Neutrophil (primary cell): ENCODE data around the gene SPG7.
A peak's percentile ranks its signal among the peaks of the same experiment; 100 is the strongest.

Experiments
- H3K27ac ChIP-seq: fragments of 200-600 bp; sonication (generic); 2 replicates; pipeline ENCODE4 v1.5.1; 2016; ENCODE audit warnings: mild to moderate bottlenecking, moderate library complexity
- H3K27me3 ChIP-seq: fragments of 200-600 bp; sonication (generic); 2 replicates; pipeline ENCODE4 v1.6.0; 2016; ENCODE audit warnings: mild to moderate bottlenecking
- H3K36me3 ChIP-seq: fragments of 200-600 bp; sonication (generic); 2 replicates; pipeline ENCODE4 v1.5.1; 2017
- H3K4me1 ChIP-seq, 2 experiments: fragments of 200-600 bp in 1 of 2; sonication (generic) in 1 of 2; 1 replicate in 1 of 2; 2 replicates in 1 of 2; pipeline versions ENCODE4 v1.5.1 to v1.6.1; 2013 to 2016; ENCODE audit warnings: low read depth in 1 of 2, low read length in 1 of 2, mild to moderate bottlenecking in 1 of 2, moderate library complexity in 1 of 2; ENCODE audit not compliant: control insufficient read depth in 1 of 2, insufficient read depth in 1 of 2
- H3K4me3 ChIP-seq, 2 experiments: fragments of 200-600 bp in 1 of 2; sonication (generic) in 1 of 2; 1 replicate in 1 of 2; 2 replicates in 1 of 2; pipeline ENCODE4 v1.5.1; 2013 to 2016; ENCODE audit warnings: low read depth in 1 of 2, low read length in 1 of 2, mild to moderate bottlenecking in 1 of 2, moderate library complexity in 1 of 2
- H3K9me3 ChIP-seq: fragments of 200-600 bp; sonication (generic); 2 replicates; pipeline ENCODE4 v1.5.1; 2016
- TF ChIP-seq, protein P1 (sequence below): fragments of 200-600 bp; sonication (generic); IDR thresholded peaks from 2 replicates; pipeline ENCODE4 v1.5.1; 2016; ENCODE audit warnings: antibody characterized with exemption

SPG7 gene

DNA sequence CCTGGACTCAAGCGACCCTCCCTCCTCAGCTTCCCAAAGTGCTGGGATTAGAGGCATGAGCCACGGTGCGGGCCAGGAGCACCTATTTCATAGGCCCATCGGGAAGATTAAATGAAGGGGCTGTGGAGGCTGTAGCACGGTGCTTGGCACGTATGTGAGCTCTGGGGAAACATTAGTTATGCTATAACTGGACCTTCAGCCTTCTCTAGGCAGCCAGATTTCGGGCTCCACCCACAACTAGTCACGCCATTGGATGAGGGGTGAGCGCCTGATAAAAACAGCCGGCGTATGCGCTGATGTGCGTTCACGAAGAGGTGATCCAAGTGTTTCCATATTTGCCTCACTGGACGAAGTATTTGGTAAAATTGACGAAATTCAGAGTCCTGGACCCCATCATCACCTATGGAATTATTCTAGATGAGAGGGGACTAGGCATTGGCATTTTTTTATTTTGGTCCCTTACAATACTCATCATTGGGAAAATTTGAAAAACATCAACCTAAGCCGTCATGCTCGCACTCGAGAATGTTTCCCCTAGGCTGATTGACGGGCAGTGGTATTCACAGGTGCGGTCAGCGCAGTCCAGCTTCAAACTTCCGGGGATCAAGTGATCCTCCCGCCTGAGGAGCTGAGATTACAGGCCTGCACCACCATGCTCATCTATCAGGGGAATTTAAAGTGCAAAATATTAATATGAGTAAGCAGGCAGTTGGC lies 16.1 kb upstream of the SPG7 start:
- Histone ChIP-seq H3K4me1 (peaks cover 35 to 40% of the 10 kb centered on the region in 2 experiments), H3K27ac (peak overlapping the region; percentile 99)
- TF ChIP-seq, protein P1, sequence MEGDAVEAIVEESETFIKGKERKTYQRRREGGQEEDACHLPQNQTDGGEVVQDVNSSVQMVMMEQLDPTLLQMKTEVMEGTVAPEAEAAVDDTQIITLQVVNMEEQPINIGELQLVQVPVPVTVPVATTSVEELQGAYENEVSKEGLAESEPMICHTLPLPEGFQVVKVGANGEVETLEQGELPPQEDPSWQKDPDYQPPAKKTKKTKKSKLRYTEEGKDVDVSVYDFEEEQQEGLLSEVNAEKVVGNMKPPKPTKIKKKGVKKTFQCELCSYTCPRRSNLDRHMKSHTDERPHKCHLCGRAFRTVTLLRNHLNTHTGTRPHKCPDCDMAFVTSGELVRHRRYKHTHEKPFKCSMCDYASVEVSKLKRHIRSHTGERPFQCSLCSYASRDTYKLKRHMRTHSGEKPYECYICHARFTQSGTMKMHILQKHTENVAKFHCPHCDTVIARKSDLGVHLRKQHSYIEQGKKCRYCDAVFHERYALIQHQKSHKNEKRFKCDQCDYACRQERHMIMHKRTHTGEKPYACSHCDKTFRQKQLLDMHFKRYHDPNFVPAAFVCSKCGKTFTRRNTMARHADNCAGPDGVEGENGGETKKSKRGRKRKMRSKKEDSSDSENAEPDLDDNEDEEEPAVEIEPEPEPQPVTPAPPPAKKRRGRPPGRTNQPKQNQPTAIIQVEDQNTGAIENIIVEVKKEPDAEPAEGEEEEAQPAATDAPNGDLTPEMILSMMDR = no peak

DNA sequence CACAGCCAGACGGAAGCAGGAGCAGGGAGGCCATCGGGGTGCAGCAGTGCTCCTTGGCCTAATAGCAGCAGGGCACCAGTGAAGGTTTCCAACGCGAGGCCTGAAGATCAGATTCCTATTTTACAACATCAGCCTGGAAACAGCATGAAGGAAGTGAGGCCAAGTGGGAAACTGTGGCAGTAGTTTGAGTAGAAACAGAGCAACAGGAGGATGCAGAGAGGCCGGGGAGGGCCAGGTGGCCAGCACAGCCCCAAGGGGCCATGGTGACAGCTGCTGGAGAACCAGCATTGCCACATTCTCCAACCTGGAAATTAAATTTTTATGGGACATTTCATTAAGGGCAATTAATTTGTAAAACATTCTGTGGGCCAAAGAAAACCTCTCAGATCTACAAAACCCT lies 14.4 kb upstream of the SPG7 start:
- TF ChIP-seq, protein P1 = no peak
- no peak overlapping the region for H3K4me3 ChIP-seq
- no peak overlapping the region for H3K27ac ChIP-seq
- peaks cover 21 to 25% of the 10 kb centered on the region in 2 experiments for H3K4me1 ChIP-seq
- H3K27me3 ChIP-seq = no peaks in the 10 kb centered on the region
- peaks cover 18% of the 10 kb centered on the region for H3K36me3 ChIP-seq
- no peaks in the 10 kb centered on the region for H3K9me3 ChIP-seq

More for the DNA sequence above, 16.1 kb upstream of the SPG7 start:
- no peaks in the 10 kb centered on the region for H3K27me3 ChIP-seq
- H3K36me3 ChIP-seq = peaks cover 16% of the 10 kb centered on the region
- H3K9me3 ChIP-seq = no peaks in the 10 kb centered on the region
- peak overlapping the region; percentile 94 to 97 for H3K4me3 ChIP-seq

DNA sequence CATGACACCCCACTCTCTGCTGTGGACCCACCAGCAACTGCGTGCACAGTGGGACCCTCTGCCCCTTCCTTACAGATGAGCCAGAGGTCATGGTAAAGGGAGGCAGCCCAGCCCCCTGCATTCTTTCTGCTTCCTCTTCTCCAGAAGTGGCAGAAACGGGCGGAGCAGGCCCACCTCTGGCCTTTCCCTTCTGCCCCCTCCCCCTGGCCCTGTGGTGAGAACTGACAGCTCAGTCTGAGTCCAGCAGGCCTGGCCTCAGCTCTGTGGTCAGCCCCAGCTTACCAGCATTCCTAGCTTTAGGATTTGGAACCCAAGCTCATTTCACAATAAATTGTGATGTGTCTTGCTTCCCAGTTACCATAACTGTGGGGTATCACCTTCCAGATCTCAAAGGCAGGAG lies 13.1 kb upstream of the SPG7 start:
- TF ChIP-seq, protein P1 = no peak
- Histone ChIP-seq H3K4me1 (peaks cover 18 to 25% of the 10 kb centered on the region in 2 experiments), H3K27me3 (no peaks in the 10 kb centered on the region), H3K27ac (peak overlapping the region; percentile 36), H3K4me3 (no peak overlapping the region), H3K36me3 (peaks cover 22% of the 10 kb centered on the region), H3K9me3 (no peaks in the 10 kb centered on the region)

DNA sequence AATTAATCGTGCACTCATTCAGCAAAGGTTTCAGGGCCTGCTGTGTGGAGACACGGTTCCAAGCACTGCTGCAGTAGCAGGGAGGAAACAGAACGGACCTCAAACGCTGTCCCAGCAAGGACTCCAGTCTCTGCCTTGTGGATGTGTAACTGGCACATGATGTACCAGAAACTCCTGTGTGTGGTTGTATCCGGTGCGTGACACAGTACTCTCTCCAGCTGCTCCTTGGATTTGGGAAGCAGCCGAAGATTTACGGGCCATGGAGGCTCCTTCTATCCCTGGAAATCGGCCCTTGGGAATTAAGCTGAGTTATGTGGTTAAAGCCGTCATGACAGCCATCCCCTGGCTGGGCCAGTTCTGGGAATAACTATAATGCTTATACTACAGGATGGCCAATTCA lies 9.4 kb upstream of the SPG7 start:
- no peaks in the 10 kb centered on the region for H3K9me3 ChIP-seq
- H3K4me3 ChIP-seq = no peak overlapping the region
- peaks cover 8% of the 10 kb centered on the region in 2 experiments for H3K4me1 ChIP-seq
- peak overlapping the region; percentile 13 for H3K27ac ChIP-seq
- H3K27me3 ChIP-seq = no peaks in the 10 kb centered on the region
- TF ChIP-seq, protein P1 = no peak
- peaks cover 19% of the 10 kb centered on the region for H3K36me3 ChIP-seq

DNA sequence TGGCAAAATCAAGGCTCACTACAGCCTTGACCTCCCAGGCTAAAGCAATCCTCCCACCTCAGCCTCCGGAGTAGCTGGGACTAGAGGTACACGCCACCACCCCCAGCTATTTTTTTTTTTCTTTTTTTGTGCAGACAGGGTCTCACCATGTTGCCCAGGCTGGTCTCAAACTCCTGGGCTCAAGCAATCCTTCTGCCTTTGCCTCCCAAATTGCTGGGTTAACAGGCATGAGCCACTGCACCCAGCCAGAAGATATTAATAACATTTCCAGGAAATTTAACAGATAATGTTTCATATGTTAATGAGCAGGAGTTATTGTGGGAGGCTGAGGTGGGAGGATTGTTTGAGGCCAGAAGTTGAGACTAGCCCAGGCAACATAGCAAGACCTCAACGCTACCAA lies 8.4 kb upstream of the SPG7 start:
- Histone ChIP-seq H3K36me3 (peaks cover 12% of the 10 kb centered on the region), H3K4me3 (no peak overlapping the region), H3K4me1 (peaks cover 8 to 9% of the 10 kb centered on the region in 2 experiments), H3K27ac (peak overlapping the region; percentile 47), H3K27me3 (no peaks in the 10 kb centered on the region), H3K9me3 (no peaks in the 10 kb centered on the region)
- TF ChIP-seq, protein P1 = no peak
